HG02610 (cell line): Measurements from ENCODE around the gene CARD9.

ENCODE experiments used
- ATAC-seq: cut with Tn5 transposase; IDR thresholded peaks from one replicate; pipeline ENCODE4 v1.9.1; 2021; ENCODE audit warnings: mild to moderate bottlenecking, moderate library complexity; ENCODE audit not compliant: unreplicated experiment

Gene CARD9

DNA sequence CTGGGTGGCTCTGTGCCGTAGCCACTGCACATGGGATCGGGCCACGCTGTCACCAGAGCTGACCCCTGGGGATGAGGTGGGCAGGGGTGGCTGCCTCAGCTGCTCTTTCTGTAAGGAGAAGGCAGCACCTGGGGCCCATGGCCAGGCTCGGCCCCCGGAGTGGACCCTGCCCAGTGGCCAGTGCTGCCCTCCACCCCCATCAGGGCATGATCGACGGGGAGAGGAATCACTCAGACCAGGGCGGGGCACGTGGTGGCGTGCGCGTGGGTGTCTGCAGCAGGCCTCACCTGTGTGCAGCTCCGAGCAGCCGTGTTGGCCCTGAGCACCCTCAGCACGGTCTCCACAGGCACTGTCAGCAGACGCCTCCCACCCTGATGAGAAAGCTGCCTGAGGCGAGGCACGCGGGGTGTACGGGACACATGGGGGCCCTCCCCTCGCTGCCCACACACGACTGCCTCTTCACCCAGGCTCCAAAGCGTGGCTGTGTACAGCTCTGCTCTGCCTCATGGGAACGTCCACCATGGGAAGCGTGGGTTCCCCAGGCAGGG, 8.6 kb upstream of the CARD9 start:
- ATAC-seq: no peak

DNA sequence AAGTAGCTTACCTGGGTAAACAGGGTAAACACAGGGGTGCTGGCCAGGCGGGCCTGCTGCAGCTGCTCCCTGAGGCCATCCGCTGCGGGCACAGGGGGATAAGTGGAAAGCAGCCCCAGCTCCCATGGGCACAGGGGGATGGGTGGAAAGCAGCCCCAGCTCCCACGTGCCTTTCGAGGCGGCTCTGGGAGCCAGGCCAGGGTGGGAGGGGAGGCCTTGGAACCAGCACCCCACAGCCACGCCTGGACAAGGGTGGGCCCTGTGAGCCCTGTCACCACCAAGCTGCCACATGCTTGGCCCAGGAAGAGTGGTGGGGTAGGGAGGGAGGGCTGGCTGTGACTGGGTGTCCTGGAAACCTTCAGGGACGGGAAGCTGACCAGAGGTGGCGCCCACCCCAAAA, 7.8 kb upstream of the CARD9 start:
- ATAC-seq: no peak

DNA sequence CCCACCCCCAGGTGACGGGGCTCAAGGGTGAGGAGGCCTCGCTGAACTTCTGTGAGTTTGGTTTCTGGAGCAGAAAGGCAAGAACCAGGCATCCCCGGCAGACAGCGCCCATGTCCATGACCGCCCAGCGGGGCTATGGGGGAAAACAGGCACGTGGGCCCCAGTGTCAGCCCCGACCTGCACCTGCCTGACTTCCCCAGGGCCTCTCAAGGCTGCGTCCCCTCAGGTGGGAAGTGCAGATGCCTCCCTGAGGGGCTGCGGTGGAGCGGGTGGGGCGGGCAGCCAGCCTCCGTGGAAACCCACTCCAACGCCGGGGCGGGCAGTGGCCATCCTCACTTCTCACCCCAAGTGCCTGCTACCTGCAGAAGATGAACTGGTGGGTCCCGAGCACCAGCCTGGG, 6.9 kb upstream of the CARD9 start:
- ATAC-seq: no peak

GRCh38 chr9:136379891-136380290, 6.4 kb upstream of the CARD9 start:
- ATAC-seq: no peak

DNA sequence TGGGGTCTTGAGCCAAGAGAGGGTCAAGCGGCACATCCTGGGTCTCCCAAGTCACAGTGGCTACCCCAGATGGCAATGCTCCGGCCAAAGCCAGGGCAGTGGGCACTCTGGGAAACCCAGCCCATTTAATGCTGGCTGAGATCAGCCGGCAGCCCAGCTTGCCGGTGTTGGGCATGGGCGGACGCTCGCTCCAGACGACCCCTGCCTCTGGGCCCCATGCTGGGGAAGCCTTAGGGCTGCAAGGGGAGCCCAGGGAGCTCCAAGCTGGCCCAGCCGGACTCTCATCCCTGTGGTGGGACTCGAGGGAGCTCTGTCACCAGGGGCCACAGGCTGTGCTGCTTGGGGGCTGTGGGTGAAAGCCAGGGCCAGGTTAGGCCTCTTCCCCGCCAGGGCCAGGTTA, 5.9 kb upstream of the CARD9 start:
- no peak for ATAC-seq

GRCh38 chr9:136379003-136379287, 5.5 kb upstream of the CARD9 start:
- ATAC-seq: no peak

DNA sequence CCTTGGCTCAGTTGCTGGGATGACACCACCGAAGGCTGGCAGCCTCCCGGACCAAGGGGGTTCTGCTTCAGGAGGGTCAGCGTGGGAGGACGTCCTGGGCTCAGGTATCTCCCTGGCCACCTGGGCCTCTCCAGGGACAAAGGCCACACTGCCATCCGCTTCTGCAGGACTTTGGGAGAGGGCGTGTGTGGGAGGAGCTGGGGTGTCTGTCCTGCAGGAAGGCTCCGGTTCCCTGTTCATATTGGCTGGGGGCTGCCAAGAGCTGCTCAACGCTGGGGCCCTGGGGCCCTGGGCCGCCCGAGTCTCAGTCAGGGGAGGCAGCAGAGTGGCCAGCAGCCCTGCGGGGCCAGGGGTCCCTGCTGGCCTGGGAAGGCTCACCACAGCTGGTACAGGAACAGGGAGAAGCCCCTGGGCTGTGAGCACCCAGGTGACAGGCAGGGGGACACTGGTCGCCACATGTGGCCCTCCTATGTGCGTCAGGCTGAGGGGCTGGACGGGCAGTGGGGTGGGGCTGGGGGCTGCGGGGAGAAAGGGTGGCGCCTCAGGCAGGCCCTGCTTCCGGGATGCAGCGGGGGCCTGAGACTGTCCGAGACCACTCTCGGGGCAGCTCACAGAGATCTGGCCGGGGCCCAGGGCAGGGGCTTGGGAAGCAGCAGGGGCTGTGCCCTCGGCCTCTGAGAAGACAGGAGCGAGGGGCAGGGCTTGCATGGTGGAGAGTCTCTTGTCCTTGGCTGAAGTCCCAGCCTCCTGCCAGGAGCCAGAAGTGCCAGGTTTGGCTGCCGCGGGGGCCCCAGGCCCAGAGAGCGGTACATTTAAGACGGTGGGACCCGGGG, 4.9 kb upstream of the CARD9 start:
- no peak for ATAC-seq

GRCh38 chr9:136377341-136378169, 4.1 kb upstream of the CARD9 start:
- no peak for ATAC-seq

- ATAC-seq: no peak
Observed at GRCh38 chr9:136376457-136376856, 3.0 kb upstream of the CARD9 start.

DNA sequence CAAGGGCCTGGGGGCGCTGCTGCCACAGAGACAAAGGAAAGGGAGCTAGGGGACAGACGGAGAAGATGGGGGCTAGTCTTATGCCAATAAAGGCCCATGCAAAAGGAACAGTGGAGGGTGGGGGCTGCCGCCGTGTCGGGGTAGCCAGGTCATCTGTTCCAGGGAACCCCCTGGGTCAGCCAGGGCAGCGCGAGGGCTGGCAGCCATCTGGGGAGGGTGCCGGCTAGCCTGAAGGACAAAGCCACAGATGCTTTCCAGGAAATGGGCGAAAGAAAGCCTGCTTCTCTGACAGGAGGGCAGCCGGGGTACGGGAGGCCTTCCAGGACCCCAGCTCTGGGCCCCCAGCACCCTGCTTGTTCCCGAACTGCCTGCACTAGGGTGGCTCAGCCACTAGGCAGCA, 1.6 kb upstream of the CARD9 start:
- no peak for ATAC-seq

DNA sequence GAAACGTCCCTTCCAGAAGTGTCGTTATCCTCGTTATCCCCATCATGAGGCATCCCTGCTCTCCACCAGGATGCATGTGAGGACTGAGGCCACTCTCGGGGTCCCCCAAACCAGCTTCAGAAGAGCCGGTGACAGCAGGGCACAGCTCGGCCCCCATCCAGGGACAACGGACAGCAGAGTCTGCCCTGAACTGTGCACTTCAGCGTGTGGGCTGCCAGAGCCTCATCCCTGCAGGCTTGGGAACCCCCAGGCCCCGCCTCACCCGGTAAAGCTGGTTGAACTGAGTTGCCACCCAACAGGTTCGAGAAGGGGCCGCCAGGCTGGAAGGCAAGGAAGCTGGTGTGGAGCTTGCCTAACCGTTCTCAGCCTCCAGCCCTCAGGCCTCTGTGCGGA, 710 bp upstream of the CARD9 start:
- ATAC-seq: no peak

DNA sequence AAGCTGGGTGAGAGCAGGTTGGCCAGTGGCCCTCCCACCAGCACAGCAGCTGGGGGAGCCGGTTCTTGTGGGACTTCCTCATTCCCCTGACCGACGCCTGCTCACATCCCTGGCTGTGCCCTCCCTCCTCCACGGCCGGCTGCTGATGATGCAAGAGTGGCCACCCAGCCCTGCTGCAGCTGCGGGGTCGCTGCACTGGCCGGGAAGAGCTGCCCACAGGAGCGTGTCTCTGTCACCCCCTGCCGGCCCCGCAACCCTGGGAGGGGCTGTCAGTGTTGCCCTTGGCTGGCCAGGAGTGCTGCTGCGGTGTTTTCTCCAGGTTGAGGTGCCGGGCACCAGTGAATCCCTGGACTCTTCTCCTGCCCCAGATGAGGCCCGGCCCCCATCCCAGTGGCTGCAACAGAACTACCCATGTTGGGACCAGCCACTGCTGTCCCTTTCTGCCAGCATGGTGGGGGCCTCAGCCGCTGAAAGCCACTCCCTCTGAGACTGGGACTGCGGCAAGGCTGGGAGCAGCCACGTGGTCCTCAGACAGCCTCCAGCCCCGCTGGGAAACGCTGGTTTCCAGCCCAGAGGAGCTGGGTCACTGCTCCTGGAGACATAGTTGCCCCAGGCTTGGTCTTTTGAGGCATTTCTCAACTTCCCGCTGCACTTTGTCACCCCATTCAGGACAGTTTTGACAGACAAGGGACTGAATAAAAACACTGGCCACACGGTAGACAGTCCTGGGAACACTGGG, 739 bp downstream of the CARD9 start:
- no peak for ATAC-seq

DNA sequence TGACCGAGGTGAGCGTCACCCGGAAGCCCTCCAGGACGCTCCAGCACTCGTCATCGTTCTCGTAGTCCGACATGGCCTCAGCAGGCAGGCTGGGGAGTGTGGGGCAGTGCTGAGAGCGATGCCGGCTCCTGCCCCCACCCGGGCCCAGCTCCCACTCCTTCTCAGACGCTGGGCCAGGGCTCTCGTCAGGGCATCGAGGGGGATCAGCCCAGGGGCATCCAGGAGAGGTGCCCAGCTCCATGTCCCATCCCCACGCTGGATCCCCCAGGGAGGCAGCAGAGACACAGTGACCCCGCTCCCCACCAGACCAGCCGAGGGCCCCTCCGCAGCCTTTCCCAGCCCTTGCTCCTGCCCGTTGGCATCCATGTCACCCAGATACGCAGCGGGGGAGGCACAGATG, 1.5 kb downstream of the CARD9 start:
- ATAC-seq: no peak

- no peak for ATAC-seq
Observed at GRCh38 chr9:136371533-136371880, 2.0 kb downstream of the CARD9 start.

GRCh38 chr9:136370687-136371532, 2.6 kb downstream of the CARD9 start:
- no peak for ATAC-seq

GRCh38 chr9:136370037-136370436, 3.4 kb downstream of the CARD9 start:
- ATAC-seq: no peak

DNA sequence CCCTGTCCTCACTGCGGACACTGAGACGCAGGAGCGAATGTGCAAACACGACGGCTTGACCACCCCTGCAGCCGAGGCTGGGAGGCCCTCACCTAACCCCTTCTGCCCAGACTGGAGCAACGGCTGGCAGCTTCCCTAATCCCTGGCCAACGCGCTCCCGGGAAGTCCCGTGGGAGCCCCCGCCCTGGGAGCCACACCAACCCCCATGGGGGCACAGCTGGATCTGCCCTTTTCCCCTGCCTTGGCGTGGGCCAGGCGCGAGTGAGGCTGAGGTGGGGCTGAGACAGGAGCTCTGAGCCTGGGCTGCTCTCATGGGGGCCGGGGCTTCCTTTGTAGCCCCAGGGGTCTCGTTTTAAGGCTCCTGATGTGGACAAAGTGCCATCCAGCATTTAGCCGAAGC, 5.3 kb downstream of the CARD9 start:
- no peak for ATAC-seq

DNA sequence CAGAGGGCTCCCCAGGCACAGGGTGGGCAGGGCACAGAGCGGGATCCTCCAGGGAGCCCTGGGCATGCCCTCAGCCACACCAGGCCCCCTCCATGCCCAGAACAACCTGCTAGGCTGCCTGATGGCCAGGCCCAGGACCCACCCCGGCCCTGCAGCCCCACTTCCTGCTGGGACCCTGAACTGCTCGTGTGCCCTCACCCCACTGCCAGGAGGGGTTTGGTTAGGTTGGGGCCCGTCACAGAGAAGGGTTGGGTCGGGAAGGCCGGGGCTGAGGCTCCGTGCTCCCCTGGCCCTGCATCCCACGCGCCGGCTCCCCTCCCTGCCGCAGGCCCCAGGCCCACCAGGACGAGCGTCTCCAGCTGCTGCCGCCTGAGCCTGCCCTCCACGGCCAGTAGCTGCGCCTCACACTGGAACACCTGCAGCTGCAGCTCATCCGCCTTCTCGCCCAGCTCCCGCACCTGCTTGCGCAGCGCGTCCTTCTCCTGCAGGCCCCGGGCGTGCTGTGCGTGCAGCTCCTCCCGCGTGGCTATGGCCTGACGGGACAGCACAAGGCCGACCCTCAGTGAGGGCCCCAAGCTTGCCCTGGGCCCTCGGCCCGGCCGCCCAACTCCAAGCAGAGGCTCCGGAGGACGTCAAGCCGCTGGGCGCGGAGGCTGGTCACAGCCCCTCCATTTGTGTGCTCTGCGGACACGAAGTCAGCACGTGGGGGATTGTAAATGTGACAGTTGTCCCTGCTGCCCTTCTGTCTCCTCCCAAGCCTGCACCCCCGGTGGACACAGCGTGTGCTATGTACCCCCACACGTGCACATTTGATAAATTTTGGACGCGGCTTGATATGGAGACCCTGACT, 5.9 kb downstream of the CARD9 start:
- no peak for ATAC-seq

- ATAC-seq: no peak
Observed at GRCh38 chr9:136366826-136367225, 6.6 kb downstream of the CARD9 start.

GRCh38 chr9:136365775-136366222, 7.7 kb downstream of the CARD9 start:
- ATAC-seq: no peak
